GM21526 (cell line): ENCODE data around the gene CYP4V2.
"Not testable (repeated sequence)": the region's sequence is repeated elsewhere in the genome, so short reads cannot be mapped to it uniquely, and the experiment has no call there.

ENCODE experiments used
- ATAC-seq: cut with Tn5 transposase; IDR thresholded peaks from one replicate; pipeline ENCODE4 v1.9.1; 2021; ENCODE audit warnings: moderate library complexity; ENCODE audit not compliant: unreplicated experiment, low FRiP score

CYP4V2 gene

DNA sequence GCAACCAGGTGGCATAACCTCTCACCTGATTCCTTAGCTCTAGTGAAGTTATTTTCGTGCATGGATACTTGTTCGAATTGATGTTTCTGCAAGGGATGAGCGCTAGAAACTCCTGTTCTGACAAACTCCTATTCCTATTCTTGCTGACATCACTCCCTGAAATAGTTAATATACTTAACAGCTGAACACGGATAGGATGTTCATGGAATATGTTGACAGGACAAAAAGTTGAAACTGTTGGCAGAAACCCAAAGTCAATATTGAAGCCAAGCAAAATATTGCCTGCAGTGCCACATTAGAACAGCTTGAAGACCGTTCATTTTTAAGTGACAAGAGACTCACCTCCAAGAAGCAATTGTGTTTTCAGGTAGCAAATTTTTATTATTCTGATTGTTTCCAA is 35.9 kb downstream of the CYP4V2 start, which contains the start of gene KLKB1:
TSS of gene KLKB1 (plus strand) at position 287 of the 400 bp plus-strand sequence. CDS start 689 bp downstream, outside the sequence.
- ATAC-seq: no peak

GRCh38 chr4:186227744-186228513 is 36.6 kb downstream of the CYP4V2 start:
- no peak for ATAC-seq

GRCh38 chr4:186228514-186228894 is 37.1 kb downstream of the CYP4V2 start:
- no peak for ATAC-seq

DNA sequence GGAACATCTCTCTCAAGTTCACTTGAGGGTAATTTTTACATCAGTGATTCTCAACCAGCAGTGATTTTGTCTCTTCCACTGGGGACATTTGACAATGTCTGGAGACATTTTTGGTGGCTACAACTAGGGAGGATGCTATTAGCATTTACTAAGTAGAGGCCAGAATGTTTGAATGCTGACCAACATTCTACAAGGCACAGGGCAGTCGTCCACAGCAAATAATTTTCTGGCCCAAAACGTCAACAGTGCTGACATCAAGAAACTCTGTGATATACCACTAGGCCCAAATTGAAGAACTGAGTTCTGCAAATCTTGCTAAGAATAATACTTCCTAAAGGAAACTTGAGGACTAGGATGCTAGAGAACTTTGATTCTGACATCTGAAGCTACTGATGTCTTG is 43.0 kb downstream of the CYP4V2 start:
- no peak for ATAC-seq

DNA sequence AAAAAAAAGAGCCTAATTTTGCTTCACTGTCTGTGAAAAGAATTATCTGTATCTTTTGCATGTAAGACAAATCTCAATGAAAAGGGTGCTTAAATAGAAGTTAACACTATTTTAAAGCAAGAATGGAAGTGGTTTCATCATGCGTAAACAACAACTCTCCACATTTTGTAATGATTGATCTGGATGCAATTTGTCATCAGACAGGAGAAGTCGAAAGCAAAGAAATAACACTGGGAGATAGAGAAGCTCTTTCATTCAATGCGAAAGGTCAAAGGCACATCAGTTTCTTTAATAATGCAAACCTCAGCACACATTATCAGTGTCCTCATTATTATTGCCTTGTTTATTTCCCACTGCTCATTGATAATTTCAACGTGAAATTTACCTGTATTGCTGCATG is 44.8 kb downstream of the CYP4V2 start:
- ATAC-seq: no peak

GRCh38 chr4:186240452-186240847 is 49.1 kb downstream of the CYP4V2 start:
- no peak for ATAC-seq

GRCh38 chr4:186240848-186241491 is 49.6 kb downstream of the CYP4V2 start:
- no peak for ATAC-seq

DNA sequence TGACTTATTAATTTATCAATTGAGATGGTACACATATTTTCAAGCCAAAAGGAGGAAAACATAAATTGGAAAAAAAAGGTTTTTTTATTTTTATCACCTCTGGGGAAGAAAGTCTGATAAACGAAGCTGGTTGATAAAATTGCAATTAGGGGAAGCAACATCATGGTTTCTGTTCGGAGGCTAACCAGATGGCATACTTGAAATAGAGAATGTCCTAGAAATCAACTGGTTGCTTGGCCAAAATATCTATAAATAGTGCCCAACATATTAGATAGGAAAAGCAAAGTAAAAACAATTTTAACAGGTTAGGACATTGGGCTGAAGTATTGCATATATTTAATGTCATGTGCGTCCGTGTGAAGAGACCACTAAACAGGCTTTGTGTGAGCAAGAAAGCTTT is 50.2 kb downstream of the CYP4V2 start:
- no peak for ATAC-seq

- not testable (repeated sequence) for ATAC-seq
Observed at GRCh38 chr4:186242031-186242430, 50.7 kb downstream of the CYP4V2 start.

- no peak for ATAC-seq
Observed at GRCh38 chr4:186243331-186243730, 52.0 kb downstream of the CYP4V2 start.

DNA sequence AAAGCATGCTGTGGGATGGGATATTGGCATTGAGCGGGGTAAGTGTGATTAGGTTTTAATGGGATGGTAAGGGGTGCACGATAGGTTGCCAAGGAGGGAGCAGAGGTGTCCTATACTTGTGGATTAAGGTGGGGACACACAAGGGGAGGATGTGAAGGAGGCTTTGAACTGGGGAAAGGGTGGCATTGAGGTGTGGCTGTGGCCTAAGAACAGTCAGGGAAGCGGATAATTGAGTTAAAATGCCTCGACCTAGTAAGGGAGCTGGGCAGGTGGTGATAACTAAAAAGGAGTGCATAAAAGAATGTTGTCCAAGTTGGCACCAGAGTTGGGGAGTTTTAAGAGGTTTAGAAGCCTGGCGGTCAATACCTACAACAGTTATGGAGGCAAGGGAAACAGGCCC is 53.5 kb downstream of the CYP4V2 start:
- ATAC-seq: no peak

- ATAC-seq: not testable (repeated sequence)
Observed at GRCh38 chr4:186247062-186247752, 55.8 kb downstream of the CYP4V2 start.

DNA sequence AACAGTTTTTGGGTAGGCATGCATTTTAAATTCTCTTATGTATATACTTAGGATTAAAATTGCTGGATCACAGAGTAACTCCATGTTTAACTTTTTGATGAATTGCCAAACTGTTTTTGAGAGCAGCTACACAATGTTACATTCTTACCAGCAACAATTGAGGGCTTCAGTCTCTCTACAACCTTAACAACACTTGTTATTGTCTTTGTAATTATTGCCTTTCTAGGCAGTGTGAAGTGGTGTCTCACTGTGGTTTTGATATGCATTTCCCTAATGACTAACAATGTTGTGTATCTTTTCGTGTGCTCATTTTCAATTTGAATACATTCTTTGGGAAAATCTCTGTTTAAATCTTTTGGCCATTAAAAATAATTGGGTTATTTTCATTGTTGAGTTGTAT is 57.3 kb downstream of the CYP4V2 start:
- ATAC-seq: no peak

DNA sequence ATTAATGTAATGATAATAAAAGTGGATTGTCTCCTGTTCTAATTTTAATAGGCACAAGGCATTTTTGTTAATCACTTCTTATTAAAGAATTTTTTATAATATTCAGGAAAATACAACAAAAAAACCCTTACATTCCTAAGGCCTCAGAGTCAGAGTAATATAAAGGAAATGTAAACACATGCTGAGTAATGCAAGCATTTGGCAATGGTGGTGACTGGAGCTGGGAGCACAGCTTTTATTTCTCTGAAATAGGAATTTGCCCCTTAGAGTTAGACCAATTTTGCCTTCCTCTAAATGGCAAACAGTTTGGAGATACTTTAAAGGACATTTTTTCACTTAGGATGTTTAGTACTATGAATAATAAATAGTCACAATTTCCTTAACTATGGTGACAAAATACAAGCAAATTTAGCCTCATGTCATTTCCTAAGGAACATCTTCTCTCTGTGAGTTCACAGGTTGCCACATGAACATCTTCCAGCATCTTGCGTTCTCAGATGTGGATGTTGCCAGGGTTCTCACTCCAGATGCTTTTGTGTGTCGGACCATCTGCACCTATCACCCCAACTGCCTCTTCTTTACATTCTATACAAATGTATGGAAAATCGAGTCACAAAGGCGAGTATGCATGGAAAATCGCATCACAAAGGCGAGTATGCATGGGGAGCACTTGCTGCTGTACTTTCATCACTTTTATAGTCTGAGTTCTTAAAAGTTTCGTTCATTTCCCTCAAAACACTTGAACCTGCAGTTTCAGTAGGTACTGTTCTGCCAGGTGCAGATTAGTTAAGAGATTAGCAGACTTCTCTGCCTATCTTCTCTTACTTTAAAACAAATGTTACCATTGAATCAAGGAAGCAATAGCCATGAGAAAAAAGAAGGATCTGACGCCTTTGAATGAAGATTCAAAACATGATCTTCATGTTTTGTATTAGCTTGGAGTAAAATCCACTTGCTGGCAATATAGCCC is 58.7 kb downstream of the CYP4V2 start:
- no peak for ATAC-seq

DNA sequence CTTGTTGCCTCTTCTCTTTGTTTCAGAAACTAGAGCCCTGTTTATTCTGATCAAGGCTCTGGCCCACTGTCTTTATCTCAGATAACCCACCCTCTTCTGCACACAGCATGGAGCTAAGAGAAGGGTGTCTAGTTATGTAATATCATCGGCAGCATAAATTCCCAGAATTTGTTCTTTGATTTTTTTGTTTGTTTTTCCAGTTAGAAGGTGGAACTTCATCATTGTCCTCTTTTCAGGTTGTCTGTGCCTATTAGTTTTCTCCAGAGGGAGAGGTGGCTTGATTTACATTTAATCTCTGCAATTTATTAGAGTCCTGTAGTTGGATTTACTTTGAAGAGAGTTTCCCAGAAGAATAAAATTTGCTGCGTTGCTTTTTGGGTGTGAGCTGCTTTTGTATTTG is 59.4 kb downstream of the CYP4V2 start:
- ATAC-seq: no peak

DNA sequence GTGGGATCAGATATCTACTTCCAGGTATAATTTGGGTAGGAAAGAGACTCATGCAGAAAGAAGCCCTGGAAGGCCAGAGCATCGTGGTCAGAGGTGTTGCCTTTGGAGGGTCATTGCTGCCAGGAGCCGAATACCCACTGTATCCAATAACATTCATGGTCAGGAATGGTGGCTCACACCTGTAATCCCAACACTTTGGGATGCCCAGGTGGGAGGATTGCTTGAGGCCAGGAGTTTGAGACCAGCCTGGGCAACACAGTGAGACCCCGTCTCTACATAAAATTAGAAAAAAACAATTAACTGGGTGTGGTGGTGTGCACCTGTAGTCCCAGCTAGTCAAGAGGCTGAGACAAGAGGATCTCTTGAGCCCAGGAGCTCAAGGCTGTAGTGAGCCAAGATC is 63.8 kb downstream of the CYP4V2 start:
- no peak for ATAC-seq

DNA sequence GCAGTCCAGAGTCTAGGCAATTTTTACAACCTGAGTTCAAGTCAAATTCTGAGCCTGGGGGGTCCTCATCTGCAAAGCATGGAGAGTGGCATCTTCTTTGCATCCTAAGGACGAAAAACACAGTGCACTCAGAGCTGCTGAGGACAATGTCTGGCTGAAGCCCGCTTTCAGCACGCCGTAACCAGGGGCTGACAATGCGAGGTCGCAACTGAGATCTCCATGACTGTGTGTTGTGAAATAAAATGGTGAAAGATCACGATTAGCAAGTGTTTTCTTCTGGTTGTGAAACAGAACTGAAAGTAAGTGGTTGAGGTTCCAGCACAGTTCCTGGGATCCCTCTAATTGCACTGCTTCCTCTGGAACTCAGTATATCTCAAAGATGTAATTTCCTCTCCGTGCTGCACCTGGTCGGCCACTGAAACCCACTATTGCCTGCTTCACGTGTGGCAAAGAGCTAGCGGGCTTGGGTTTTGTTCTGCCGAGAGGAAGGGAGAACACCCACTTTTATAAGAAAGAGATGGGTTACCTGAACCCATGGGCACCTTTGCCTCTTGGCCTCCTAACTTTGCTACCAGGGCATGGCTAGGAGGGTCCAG is 66.9 kb downstream of the CYP4V2 start:
- ATAC-seq: no peak

GRCh38 chr4:186260117-186260503 is 68.7 kb downstream of the CYP4V2 start:
- no peak for ATAC-seq
